ENCODE data around the gene KCTD21.

GRCh38 chr11:78132475-78132874 is 56.0 kb downstream of the KCTD21 start:
- TF ChIP-seq, protein P1, sequence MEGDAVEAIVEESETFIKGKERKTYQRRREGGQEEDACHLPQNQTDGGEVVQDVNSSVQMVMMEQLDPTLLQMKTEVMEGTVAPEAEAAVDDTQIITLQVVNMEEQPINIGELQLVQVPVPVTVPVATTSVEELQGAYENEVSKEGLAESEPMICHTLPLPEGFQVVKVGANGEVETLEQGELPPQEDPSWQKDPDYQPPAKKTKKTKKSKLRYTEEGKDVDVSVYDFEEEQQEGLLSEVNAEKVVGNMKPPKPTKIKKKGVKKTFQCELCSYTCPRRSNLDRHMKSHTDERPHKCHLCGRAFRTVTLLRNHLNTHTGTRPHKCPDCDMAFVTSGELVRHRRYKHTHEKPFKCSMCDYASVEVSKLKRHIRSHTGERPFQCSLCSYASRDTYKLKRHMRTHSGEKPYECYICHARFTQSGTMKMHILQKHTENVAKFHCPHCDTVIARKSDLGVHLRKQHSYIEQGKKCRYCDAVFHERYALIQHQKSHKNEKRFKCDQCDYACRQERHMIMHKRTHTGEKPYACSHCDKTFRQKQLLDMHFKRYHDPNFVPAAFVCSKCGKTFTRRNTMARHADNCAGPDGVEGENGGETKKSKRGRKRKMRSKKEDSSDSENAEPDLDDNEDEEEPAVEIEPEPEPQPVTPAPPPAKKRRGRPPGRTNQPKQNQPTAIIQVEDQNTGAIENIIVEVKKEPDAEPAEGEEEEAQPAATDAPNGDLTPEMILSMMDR (conservative IDR thresholded peaks at IDR 0.05; ENCODE audit: low read depth, low read length): no peak
- TF ChIP-seq RFX5 (IDR thresholded peaks at IDR 0.05; ENCODE audit: low read depth, low read length): no peak
